Ascending aorta (tissue), 2 donors: ENCODE results near the gene POU3F3. TPM values are rescaled to one million over a fixed set of nuclear protein-coding genes. Genes with fewer than 3 reads are reported as not detected.

Experiments used
- DNase-seq, 2 donors: peaks; one replicate each; pipeline ENCODE4 v3.0.0-alpha.2; 2019; ENCODE audit warnings: low spot score in 2 of 2
- H3K27ac ChIP-seq, 2 donors: fragments of 200-600 bp; sonication (generic); one replicate each; pipeline ENCODE4 v1.5.1; 2016 to 2017; ENCODE audit warnings: mild to moderate bottlenecking in 1 of 2
- H3K27me3 ChIP-seq: fragments of 200-600 bp; sonication (generic); one replicate; pipeline ENCODE4 v1.5.1; 2017
- H3K36me3 ChIP-seq, 2 donors: fragments of 200-600 bp; sonication (generic); one replicate each; pipeline ENCODE4 v1.5.1; 2016
- H3K4me1 ChIP-seq, 2 donors: fragments of 200-600 bp; sonication (generic); one replicate each; pipeline ENCODE4 v1.5.1; 2016 to 2017; ENCODE audit warnings: mild to moderate bottlenecking in 1 of 2
- H3K4me3 ChIP-seq, 2 donors: fragments of 200-600 bp; sonication (generic); one replicate each; pipeline ENCODE4 v1.5.1; 2016 to 2017; ENCODE audit warnings: mild to moderate bottlenecking in 1 of 2
- H3K9me3 ChIP-seq, 2 donors: fragments of 200-600 bp; sonication (generic); one replicate each; pipeline ENCODE4 v1.5.1; 2016
- CTCF ChIP-seq, 3 experiments: fragments of 200-600 bp in 2 of 3; fragments of 450-650 bp in 1 of 3; sonication (generic) in 2 of 3; IDR thresholded peaks; one replicate each; pipeline ENCODE4 v1.5.1; 2016 to 2019; ENCODE audit warnings: antibody characterized with exemption in 3 of 3, mild to moderate bottlenecking in 1 of 3, moderate library complexity in 1 of 3
- intact Hi-C: fragments of 100-400 bp; cut with DNase I; formaldehyde crosslinking; loops from one replicate; pipeline ENCODE4 v1.15.1; 2023
- total RNA-seq: library from RNA; depleted of rRNA; stranded (reverse); fragments of >200 nt; gene quantifications from one replicate; pipeline ENCODE4 v1.1.0, GENCODE V29; 2016

Gene POU3F3
- total RNA-seq, 1 donor from 2014 or later, result 0.21 TPM

DNA sequence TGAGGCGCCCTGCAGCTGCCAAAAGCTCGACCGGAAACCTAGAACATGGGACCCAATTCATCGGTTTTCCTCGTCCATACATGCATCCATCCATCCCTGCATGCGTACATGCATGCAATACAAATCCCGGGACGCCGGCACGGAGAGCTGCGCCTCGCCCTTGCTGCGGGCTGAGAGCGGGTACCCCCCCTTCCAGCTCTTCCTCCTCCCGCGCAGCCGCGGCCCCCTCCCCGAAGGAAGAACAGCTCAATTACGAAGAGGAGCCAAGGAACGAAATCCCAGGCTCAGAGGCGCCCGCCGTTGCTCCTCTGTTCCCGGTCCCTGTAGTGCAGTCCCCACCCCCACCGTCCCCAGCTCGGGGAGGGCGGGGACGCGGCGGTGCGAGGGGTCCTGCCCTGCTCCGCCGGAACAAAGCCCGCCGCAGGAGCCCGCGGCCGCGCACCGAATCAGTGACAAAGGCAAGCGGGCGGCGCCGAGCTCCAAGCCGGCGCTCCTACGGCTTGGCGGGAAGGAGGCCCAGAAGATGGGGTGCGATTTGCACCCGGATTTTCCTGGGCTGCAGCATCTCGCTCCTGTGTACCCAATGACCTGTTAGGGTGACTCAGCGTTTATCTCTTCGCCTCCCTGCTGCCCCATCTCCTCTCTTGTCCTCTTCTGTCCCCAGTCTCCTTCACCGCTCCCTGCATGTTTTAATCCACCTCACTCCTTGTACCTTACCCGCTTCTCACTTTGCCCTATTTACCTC lies 8.9 kb upstream of the POU3F3 start:
- Histone ChIP-seq H3K27me3 (peaks cover 15% of the 10 kb centered on the region), H3K27ac (no peak overlapping the region), H3K4me1 (peaks cover 0 to 8% of the 10 kb centered on the region in 2 donors), H3K36me3 (no peaks in the 10 kb centered on the region), H3K9me3 (no peaks in the 10 kb centered on the region), H3K4me3 (peak overlapping the region; percentile 36 to 48)
- DNase-seq, result no peak
- intact Hi-C loops, result no loop called here
- no peak for TF ChIP-seq CTCF (IDR thresholded peaks at IDR 0.05)

DNA sequence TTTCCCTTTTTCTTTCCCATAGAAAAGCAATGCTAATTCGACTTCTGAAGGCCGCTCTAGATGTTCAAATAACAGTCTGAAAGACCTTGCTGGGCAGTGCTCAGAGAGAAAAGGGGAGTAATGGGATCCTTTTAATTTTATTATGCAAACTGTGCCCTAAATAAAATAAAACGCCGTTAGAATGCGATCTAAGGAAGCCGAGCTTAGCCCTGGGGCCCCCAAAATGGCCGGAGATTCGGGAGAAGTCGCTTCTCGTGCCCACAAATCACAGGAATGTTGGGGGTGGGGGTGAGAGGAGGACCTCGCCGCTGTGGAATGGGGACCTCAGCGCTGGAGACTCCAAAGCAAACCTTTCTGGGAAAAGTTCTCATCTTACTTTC lies 8.4 kb upstream of the POU3F3 start:
- H3K4me3 ChIP-seq, result peak overlapping the region in 1 of 2 donors; percentile 48
- TF ChIP-seq CTCF (IDR thresholded peaks at IDR 0.05), result no peak
- no peak overlapping the region for H3K27ac ChIP-seq
- no peak for DNase-seq
- H3K9me3 ChIP-seq, result no peaks in the 10 kb centered on the region
- H3K4me1 ChIP-seq, result peaks cover 0 to 8% of the 10 kb centered on the region in 2 donors
- intact Hi-C loops, result no loop called here
- H3K36me3 ChIP-seq, result no peaks in the 10 kb centered on the region
- peaks cover 15% of the 10 kb centered on the region for H3K27me3 ChIP-seq

DNA sequence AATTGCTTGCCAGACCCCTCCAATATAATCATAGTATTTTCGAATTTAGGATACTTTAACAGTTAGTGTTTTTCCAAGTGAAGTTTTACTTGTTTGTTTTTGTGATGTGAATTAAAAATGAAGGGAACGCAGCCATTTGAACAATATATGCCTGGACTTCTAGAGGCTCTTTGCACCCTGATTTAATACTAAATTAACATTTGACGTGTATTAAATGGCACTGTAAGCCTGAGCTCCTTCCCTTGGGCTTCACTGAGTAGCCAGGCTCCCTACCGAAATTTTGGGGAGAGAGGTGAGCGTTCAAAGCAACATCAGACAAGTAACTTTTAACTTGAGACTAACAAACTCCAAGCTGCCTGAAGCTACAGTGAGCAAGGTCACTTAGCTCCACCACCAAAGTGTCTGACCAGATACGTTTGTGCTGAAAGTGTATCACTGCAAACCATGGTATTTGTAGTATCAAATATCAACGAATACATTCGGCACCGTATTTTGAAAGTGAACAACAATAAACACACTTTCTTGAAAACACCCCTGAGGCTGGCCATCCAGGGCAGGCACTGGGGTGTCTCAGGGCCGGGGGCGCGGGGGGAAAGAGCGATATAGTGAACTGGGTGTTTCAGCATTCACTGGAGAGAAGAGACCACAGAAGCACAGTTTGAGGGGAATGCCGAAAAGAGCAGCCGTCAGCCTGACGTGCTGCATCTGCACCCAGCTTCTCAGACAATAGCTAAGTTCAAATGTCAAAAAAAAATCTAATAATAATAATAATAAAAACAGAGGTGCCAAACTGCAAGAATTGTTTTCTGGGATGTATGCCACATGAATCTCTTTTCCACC lies 7.7 kb upstream of the POU3F3 start:
- H3K4me1 ChIP-seq, result peaks cover 0 to 8% of the 10 kb centered on the region in 2 donors
- intact Hi-C loops, result no loop called here
- no peak for TF ChIP-seq CTCF (IDR thresholded peaks at IDR 0.05)
- H3K4me3 ChIP-seq, result no peak overlapping the region
- no peak for DNase-seq
- H3K36me3 ChIP-seq, result no peaks in the 10 kb centered on the region
- peaks cover 15% of the 10 kb centered on the region for H3K27me3 ChIP-seq
- no peak overlapping the region for H3K27ac ChIP-seq
- H3K9me3 ChIP-seq, result no peaks in the 10 kb centered on the region

DNA sequence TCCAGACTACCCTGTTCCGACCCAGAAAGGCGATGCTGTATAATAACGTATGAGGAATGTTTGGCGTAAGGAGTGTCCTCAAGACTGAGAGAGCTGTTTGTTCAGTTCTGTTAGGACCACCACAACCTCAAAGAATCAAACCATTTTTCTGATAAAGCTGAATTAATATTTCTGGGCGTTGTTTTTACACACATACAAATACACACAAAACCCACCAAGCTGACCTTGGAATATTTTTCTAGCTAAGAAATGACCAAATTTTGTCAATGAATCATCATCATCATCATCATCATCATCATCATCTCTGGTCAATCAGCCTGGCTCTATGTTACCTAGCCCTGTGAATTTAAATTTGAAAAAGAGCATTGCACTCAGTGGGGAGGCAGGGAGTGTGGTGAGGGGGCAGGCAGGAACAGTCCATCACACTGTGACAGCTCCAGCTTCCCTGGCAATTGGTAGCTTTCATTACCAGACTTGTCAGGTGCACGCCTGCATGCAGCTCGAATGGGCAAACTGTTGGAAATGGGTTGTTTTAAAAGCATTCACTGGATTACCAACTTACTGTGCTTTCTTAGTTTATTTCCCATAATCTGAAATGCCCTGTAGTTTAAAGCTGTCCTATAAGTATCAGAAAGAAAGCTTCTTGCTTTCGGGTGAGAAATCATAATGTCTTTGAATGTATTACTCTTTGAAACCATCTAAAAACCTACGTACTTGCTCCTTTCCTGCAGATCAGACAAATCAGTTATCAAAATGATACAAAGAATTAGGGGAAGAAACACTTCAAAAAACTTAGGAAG lies 6.9 kb upstream of the POU3F3 start:
- Histone ChIP-seq H3K4me1 (peaks cover 0 to 8% of the 10 kb centered on the region in 2 donors), H3K36me3 (no peaks in the 10 kb centered on the region), H3K27me3 (peaks cover 15% of the 10 kb centered on the region), H3K27ac (no peak overlapping the region), H3K4me3 (no peak overlapping the region), H3K9me3 (no peaks in the 10 kb centered on the region)
- intact Hi-C loops, result no loop called here
- DNase-seq, result no peak
- no peak for TF ChIP-seq CTCF (IDR thresholded peaks at IDR 0.05)

- no peak for DNase-seq
- Histone ChIP-seq H3K9me3 (no peaks in the 10 kb centered on the region), H3K4me1 (peaks cover 0 to 8% of the 10 kb centered on the region in 2 donors), H3K27ac (no peak overlapping the region), H3K27me3 (peaks cover 8% of the 10 kb centered on the region), H3K36me3 (no peaks in the 10 kb centered on the region), H3K4me3 (no peak overlapping the region)
- no peak for TF ChIP-seq CTCF (IDR thresholded peaks at IDR 0.05)
- intact Hi-C loops, result no loop called here
Observed at GRCh38 chr2:104847586-104848160, 6.2 kb upstream of the POU3F3 start.
